Measurements from ENCODE around the gene GRAMD1A. TPM values are rescaled to one million over a fixed set of nuclear protein-coding genes. Genes with fewer than 3 reads are reported as not detected.

GRAMD1A gene
- total RNA-seq, 2 experiments from 2014 or later, result 221 to 229 TPM

DNA sequence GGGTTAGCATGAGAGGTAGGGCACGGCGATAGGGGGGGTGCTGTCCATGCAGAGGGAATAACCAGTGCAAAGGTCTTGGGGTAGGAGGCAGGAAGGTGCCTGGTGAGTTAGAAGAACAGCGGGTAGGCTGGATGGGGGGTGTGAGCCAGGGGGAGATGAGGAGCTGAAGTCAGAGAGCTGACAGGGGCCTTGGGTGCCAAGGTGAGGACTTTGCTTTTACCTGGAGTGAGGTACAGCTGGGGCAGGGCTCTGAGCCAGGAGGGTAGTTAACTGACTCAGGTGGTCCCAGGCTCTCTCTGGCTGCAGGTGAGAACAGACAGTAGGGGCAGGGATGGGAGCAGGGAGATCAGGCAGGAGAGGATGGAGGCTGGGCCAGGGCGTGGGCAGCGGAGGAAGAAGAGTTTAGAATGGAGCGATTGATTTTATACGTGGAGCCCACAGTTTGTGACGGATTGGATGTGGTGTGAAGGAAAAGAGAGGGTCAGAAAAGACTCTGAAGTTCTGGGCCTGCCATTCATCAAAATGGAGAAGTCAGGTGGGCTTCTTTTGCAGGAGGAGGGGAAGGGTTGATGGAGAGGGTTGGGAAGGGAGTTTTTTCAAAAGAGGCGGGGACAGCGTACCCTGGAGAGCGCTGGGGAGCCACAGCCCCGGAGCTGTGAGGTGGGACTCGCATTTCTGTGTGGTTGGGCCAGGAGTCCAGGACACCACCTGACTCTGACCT, 1.2 kb upstream of the GRAMD1A start:
- Mint-ChIP-seq H3K9me3 (no peaks in the 10 kb centered on the region), H3K27ac (peak overlapping the region; percentile 98), H3K36me3 (ENCODE audit: low read depth) (peaks cover 35% of the 10 kb centered on the region), H3K4me1 (ENCODE audit: low read depth) (peaks cover 72% of the 10 kb centered on the region), H3K4me3 (peak overlapping the region; percentile 91), H3K27me3 (no peaks in the 10 kb centered on the region)
- ATAC-seq (ENCODE audit: poor library complexity), result no peak
- Histone ChIP-seq H3K36me3 (ENCODE audit: insufficient read depth, low read length) (peaks cover 7% of the 10 kb centered on the region), H3K9me3 (ENCODE audit: control insufficient read depth in 1 of 2, insufficient read depth in 1 of 2, low read length in 2 of 2) (peaks cover 0 to 7% of the 10 kb centered on the region in 2 experiments), H3K27ac (ENCODE audit: low read depth in 1 of 2, low read length in 2 of 2) (peak overlapping the region; percentile 79 to 92), H3K4me1 (ENCODE audit: insufficient read depth, low read length) (peaks cover 87% of the 10 kb centered on the region), H3K4me3 (ENCODE audit: low read length) (peak overlapping the region; percentile 59), H3K27me3 (ENCODE audit: control insufficient read depth in 1 of 2, insufficient read depth in 2 of 2, low read length in 2 of 2) (no peaks in the 10 kb centered on the region)
- peak in 1 of 14 experiments; percentile 33 for DNase-seq
- intact Hi-C loops (cut with DNase I, micrococcal nuclease), result loop anchor here in 1 of 2 experiments (5.0 kb wide), 1 partner anchor 208 kb away; no protein-coding TSS in a partner anchor
- no peak for TF ChIP-seq CTCF (IDR thresholded peaks at IDR 0.05)
- ChIA-PET POLR2A (interaction anchor here (1.5 to 10.3 kb wide), 3 partner anchors 13 to 25 kb away, joined by 5 to 205 read pairs (median 12); no protein-coding TSS in a partner anchor), CTCF (interaction anchor here (0.7 kb wide), 1 partner anchor 13 kb away, joined by 4 read pairs; no protein-coding TSS in a partner anchor)

- no peak for ATAC-seq (ENCODE audit: poor library complexity)
- intact Hi-C loops (cut with DNase I, micrococcal nuclease), result loop anchor here in 1 of 2 experiments (5.0 to 10.0 kb wide), 2 partner anchors 212 to 325 kb away; partner anchors contain the start of genes SCGB2B2 and ZNF302
- H3K27me3 Mint-ChIP-seq, result no peaks in the 10 kb centered on the region
Observed at GRCh38 chr19:35000338-35000646, 169 bp downstream of the GRAMD1A start.

More at GRCh38 chr19:35000338-35000646, 169 bp downstream of the GRAMD1A start:
- H3K4me1 ChIP-seq (ENCODE audit: insufficient read depth, low read length), result peaks cover 89% of the 10 kb centered on the region
- Mint-ChIP-seq H3K36me3 (ENCODE audit: low read depth) (peaks cover 45% of the 10 kb centered on the region), H3K27ac (peak overlapping the region; percentile 98), H3K4me3 (peak overlapping the region; percentile 50), H3K9me3 (no peaks in the 10 kb centered on the region), H3K4me1 (ENCODE audit: low read depth) (peaks cover 71% of the 10 kb centered on the region)
- H3K9me3 ChIP-seq (ENCODE audit: control insufficient read depth in 1 of 2, insufficient read depth in 1 of 2, low read length in 2 of 2), result peaks cover 0 to under 1% of the 10 kb centered on the region in 2 experiments
- H3K4me3 ChIP-seq (ENCODE audit: low read length), result peak overlapping the region; percentile 59
- H3K36me3 ChIP-seq (ENCODE audit: insufficient read depth, low read length), result peaks cover 20% of the 10 kb centered on the region
- CTCF ChIA-PET, result interaction anchor here (1.1 to 3.5 kb wide), 3 partner anchors 13 to 161 kb away, joined by 3 to 31 read pairs (median 4); no protein-coding TSS in a partner anchor
- POLR2A ChIA-PET, result interaction anchor here (1.3 to 10.3 kb wide), 7 partner anchors 11 to 323 kb away, joined by 3 to 205 read pairs (median 12); partner anchors contain the start of genes SCGB2B2, ZNF30, ZNF302 and ZNF792
- H3K27ac ChIP-seq (ENCODE audit: low read depth in 1 of 2, low read length in 2 of 2), result peak overlapping the region in 1 of 2 donors; percentile 79
- no peak for TF ChIP-seq CTCF (IDR thresholded peaks at IDR 0.05)
- H3K27me3 ChIP-seq (ENCODE audit: control insufficient read depth in 1 of 2, insufficient read depth in 2 of 2, low read length in 2 of 2), result no peaks in the 10 kb centered on the region
- DNase-seq, result no peak

Data from CD4-positive, alpha-beta T cell (primary cell).